Testis (tissue), 2 donors: Measurements from ENCODE around the gene TLCD2.

Experiments
- CTCF ChIP-seq, 3 experiments: fragments of 450-650 bp in 2 of 3; fragments of 200-600 bp in 1 of 3; sonication (generic) in 1 of 3; IDR thresholded peaks; one replicate each; pipeline ENCODE4 v1.5.1; 2016 to 2019; ENCODE audit warnings: antibody characterized with exemption in 3 of 3, mild to moderate bottlenecking in 2 of 3, moderate library complexity in 1 of 3
- POLR2A ChIP-seq: fragments of 450-650 bp; IDR thresholded peaks from one replicate; pipeline ENCODE4 v1.6.1; 2017; ENCODE audit warnings: antibody characterized with exemption, mild to moderate bottlenecking, moderate library complexity

GRCh38 chr17:1683459-1683858, 26.7 kb downstream of the TLCD2 start:
- TF ChIP-seq CTCF (IDR thresholded peaks at IDR 0.05) (no peak), POLR2A (no peak)
